ENCODE data around the gene GLYATL2. TPM values are rescaled to one million over a fixed set of nuclear protein-coding genes. Genes with fewer than 3 reads are reported as not detected.

Gene GLYATL2
- polyA plus RNA-seq, 1 donor from 2014 or later: not detected

DNA sequence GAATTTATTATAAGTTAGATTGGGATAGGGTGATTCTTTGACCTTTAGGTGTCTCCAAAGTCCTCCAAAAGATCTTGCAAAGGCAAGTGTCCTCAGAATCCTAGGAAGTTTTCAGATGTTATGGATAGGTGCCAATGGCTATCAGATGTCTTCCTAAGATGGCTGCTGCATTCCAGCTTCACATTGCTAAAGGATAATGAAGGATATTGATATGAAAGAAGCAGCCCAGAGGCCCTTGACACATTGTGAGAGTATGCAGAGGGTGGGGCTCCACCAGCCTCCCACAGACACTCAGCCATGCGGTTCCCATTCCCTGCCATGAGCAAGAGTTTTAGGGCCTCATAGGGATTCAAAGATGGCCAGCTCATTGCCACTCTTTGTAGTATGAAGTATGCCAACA, 22.3 kb upstream of the GLYATL2 start:
- Histone ChIP-seq H3K4me3 (ENCODE audit: low read length) (no peak overlapping the region), H3K79me2 (replicated peaks; ENCODE audit: insufficient read depth, low read length) (no peaks in the 10 kb centered on the region), H2AFZ (ENCODE audit: low read depth, low read length) (no peak overlapping the region), H3F3A (ENCODE audit: insufficient read depth, low read length, poor library complexity, severe bottlenecking) (no peaks in the 10 kb centered on the region), H3K27ac (ENCODE audit: low read length) (no peak overlapping the region), H3K27me3 (ENCODE audit: insufficient read depth, low read depth, low read length) (no peaks in the 10 kb centered on the region), H3K9ac (ENCODE audit: low read length) (no peak overlapping the region), H3K9me2 (ENCODE audit: insufficient read depth, low read length) (no peaks in the 10 kb centered on the region), H3K9me3 (ENCODE audit: low read length) (no peaks in the 10 kb centered on the region), H3K36me3 (ENCODE audit: insufficient read depth, low read length) (no peaks in the 10 kb centered on the region), H4K20me1 (ENCODE audit: insufficient read depth) (no peaks in the 10 kb centered on the region), H3K4me2 (ENCODE audit: low read length) (no peak overlapping the region)
- TF ChIP-seq, protein P1, sequence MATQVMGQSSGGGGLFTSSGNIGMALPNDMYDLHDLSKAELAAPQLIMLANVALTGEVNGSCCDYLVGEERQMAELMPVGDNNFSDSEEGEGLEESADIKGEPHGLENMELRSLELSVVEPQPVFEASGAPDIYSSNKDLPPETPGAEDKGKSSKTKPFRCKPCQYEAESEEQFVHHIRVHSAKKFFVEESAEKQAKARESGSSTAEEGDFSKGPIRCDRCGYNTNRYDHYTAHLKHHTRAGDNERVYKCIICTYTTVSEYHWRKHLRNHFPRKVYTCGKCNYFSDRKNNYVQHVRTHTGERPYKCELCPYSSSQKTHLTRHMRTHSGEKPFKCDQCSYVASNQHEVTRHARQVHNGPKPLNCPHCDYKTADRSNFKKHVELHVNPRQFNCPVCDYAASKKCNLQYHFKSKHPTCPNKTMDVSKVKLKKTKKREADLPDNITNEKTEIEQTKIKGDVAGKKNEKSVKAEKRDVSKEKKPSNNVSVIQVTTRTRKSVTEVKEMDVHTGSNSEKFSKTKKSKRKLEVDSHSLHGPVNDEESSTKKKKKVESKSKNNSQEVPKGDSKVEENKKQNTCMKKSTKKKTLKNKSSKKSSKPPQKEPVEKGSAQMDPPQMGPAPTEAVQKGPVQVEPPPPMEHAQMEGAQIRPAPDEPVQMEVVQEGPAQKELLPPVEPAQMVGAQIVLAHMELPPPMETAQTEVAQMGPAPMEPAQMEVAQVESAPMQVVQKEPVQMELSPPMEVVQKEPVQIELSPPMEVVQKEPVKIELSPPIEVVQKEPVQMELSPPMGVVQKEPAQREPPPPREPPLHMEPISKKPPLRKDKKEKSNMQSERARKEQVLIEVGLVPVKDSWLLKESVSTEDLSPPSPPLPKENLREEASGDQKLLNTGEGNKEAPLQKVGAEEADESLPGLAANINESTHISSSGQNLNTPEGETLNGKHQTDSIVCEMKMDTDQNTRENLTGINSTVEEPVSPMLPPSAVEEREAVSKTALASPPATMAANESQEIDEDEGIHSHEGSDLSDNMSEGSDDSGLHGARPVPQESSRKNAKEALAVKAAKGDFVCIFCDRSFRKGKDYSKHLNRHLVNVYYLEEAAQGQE (IDR thresholded peaks at IDR 0.05; ENCODE audit: borderline replicate concordance): no peak
- TF ChIP-seq SMC3 (conservative IDR thresholded peaks at IDR 0.05; ENCODE audit: poor library complexity) (no peak), TAF1 (IDR thresholded peaks at IDR 0.05; ENCODE audit: low read depth) (no peak), POLR2AphosphoS5 (IDR thresholded peaks at IDR 0.05) (no peak), EZH2 (IDR thresholded peaks at IDR 0.05; ENCODE audit: borderline replicate concordance, insufficient read depth, low read length, poor library complexity, severe bottlenecking) (no peak), MXI1 (conservative IDR thresholded peaks at IDR 0.05; ENCODE audit: poor library complexity, severe bottlenecking) (no peak), CTCF (IDR thresholded peaks at IDR 0.05; ENCODE audit: poor library complexity, severe bottlenecking) (no peak), RAD21 (conservative IDR thresholded peaks at IDR 0.05) (no peak), EP300 (conservative IDR thresholded peaks at IDR 0.05; ENCODE audit: poor library complexity, severe bottlenecking) (no peak)

- H3K9ac ChIP-seq (ENCODE audit: low read length): no peak overlapping the region
- no peaks in the 10 kb centered on the region for H3K36me3 ChIP-seq (ENCODE audit: insufficient read depth, low read length)
- H3K27ac ChIP-seq (ENCODE audit: low read length): no peak overlapping the region
Observed at GRCh38 chr11:58864335-58864734, 19.8 kb upstream of the GLYATL2 start.

More at GRCh38 chr11:58864335-58864734, 19.8 kb upstream of the GLYATL2 start:
- H3K27me3 ChIP-seq (ENCODE audit: insufficient read depth, low read depth, low read length): no peaks in the 10 kb centered on the region
- TF ChIP-seq TAF1 (IDR thresholded peaks at IDR 0.05; ENCODE audit: low read depth) (no peak), CTCF (IDR thresholded peaks at IDR 0.05; ENCODE audit: poor library complexity, severe bottlenecking) (no peak), EZH2 (IDR thresholded peaks at IDR 0.05; ENCODE audit: borderline replicate concordance, insufficient read depth, low read length, poor library complexity, severe bottlenecking) (no peak), SMC3 (conservative IDR thresholded peaks at IDR 0.05; ENCODE audit: poor library complexity) (no peak), MXI1 (conservative IDR thresholded peaks at IDR 0.05; ENCODE audit: poor library complexity, severe bottlenecking) (no peak), RAD21 (conservative IDR thresholded peaks at IDR 0.05) (no peak), EP300 (conservative IDR thresholded peaks at IDR 0.05; ENCODE audit: poor library complexity, severe bottlenecking) (no peak), POLR2AphosphoS5 (IDR thresholded peaks at IDR 0.05) (no peak)
- TF ChIP-seq, protein P1 (IDR thresholded peaks at IDR 0.05; ENCODE audit: borderline replicate concordance): no peak
- H3K9me3 ChIP-seq (ENCODE audit: low read length): no peaks in the 10 kb centered on the region
- no peaks in the 10 kb centered on the region for H4K20me1 ChIP-seq (ENCODE audit: insufficient read depth)
- no peaks in the 10 kb centered on the region for H3K79me2 ChIP-seq (replicated peaks; ENCODE audit: insufficient read depth, low read length)
- no peak overlapping the region for H2AFZ ChIP-seq (ENCODE audit: low read depth, low read length)
- no peaks in the 10 kb centered on the region for H3F3A ChIP-seq (ENCODE audit: insufficient read depth, low read length, poor library complexity, severe bottlenecking)
- no peak overlapping the region for H3K4me3 ChIP-seq (ENCODE audit: low read length)
- H3K9me2 ChIP-seq (ENCODE audit: insufficient read depth, low read length): no peaks in the 10 kb centered on the region
- H3K4me2 ChIP-seq (ENCODE audit: low read length): no peak overlapping the region
